Panc1 (cell line): ENCODE measurements around the gene CCDC196. TPM values are rescaled to one million over a fixed set of nuclear protein-coding genes. Genes with fewer than 3 reads are reported as not detected.

ENCODE experiments used
- ATAC-seq: fragments of 200-7000 bp; cut with Tn5 transposase; 2 replicates; pipeline ENCODE4 v1.9.1; 2020; ENCODE audit warnings: mild to moderate bottlenecking, moderate library complexity
- BruUV-seq: library from RNA; stranded (reverse); fragments of 400-500 nt; replicated peaks from 2 replicates; lab custom pipeline; 2021; lab: Mats Ljungman, UMichigan
- CTCF ChIA-PET: fragments of 300-600 bp; sonication (Branson Sonifier 250); formaldehyde crosslinking; loops from one replicate; lab custom pipeline; 2022; ENCODE audit warnings: antibody characterized with exemption; lab: Charles Lee
- POLR2A ChIA-PET: fragments of 300-600 bp; sonication (Branson Sonifier 250); formaldehyde crosslinking; loops from one replicate; lab custom pipeline; 2022; ENCODE audit warnings: antibody characterized with exemption; lab: Charles Lee
- DNase-seq: peaks from one replicate; pipeline ENCODE4 v3.0.0-alpha.2; 2010; ENCODE audit warnings: low read depth, low spot score
- H3K27ac ChIP-seq: 2 replicates; pipeline ENCODE4 v1.5.1; 2011; ENCODE audit warnings: mild to moderate bottlenecking, low read length, inconsistent platforms
- H3K27me3 ChIP-seq: fragments of 200-500 bp; sonication (Bioruptor generic); 2 replicates; pipeline ENCODE4 v1.6.0; 2014; ENCODE audit warnings: low read length, inconsistent platforms; ENCODE audit not compliant: control insufficient read depth, insufficient read depth
- H3K36me3 ChIP-seq: fragments of 200-500 bp; sonication (Bioruptor generic); 2 replicates; pipeline ENCODE4 v1.5.1; 2014; ENCODE audit warnings: inconsistent platforms, mild to moderate bottlenecking, low read length, moderate library complexity; ENCODE audit not compliant: control insufficient read depth, insufficient read depth
- H3K4me1 ChIP-seq: 2 replicates; pipeline ENCODE4 v1.5.1; 2011; ENCODE audit warnings: inconsistent platforms, mild to moderate bottlenecking, low read length, moderate library complexity; ENCODE audit not compliant: control insufficient read depth, insufficient read depth
- H3K4me3 ChIP-seq, 2 experiments: 2 replicates each; pipeline ENCODE4 v1.5.1; 2011 to 2012; ENCODE audit warnings: low read depth in 2 of 2, low read length in 2 of 2, mild to moderate bottlenecking in 2 of 2, inconsistent platforms in 1 of 2, moderate library complexity in 1 of 2
- H3K9me3 ChIP-seq: fragments of 200-500 bp; sonication (Bioruptor generic); 2 replicates; pipeline ENCODE4 v1.5.1; 2014; ENCODE audit warnings: low read depth, mild to moderate bottlenecking, inconsistent platforms, low read length, moderate library complexity; ENCODE audit not compliant: control insufficient read depth, insufficient read depth
- CTCF ChIP-seq: fragments of 450-650 bp; IDR thresholded peaks from 2 replicates; pipeline ENCODE4 v1.5.1; 2017; ENCODE audit warnings: mild to moderate bottlenecking
- POLR2AphosphoS5 ChIP-seq: IDR thresholded peaks from 2 replicates; pipeline ENCODE4 v1.6.1; 2012; ENCODE audit warnings: mild to moderate bottlenecking, low read depth, low read length, moderate library complexity
- REST ChIP-seq, 2 experiments: IDR thresholded peaks; 2 replicates each; pipeline ENCODE4 v1.6.1; 2011 to 2012; ENCODE audit warnings: low read depth in 2 of 2, control low read depth in 1 of 2, low read length in 1 of 2, mild to moderate bottlenecking in 1 of 2, moderate library complexity in 1 of 2; ENCODE audit not compliant: insufficient read depth in 1 of 2
- SIN3A ChIP-seq: IDR thresholded peaks from 2 replicates; pipeline ENCODE4 v1.6.1; 2012; ENCODE audit warnings: low read depth, mild to moderate bottlenecking, low read length, moderate library complexity, borderline replicate concordance; ENCODE audit not compliant: insufficient read depth
- TCF7L2 ChIP-seq: IDR thresholded peaks from 2 replicates; pipeline ENCODE4 v1.6.1; 2011; ENCODE audit warnings: mild to moderate bottlenecking, low read depth, low read length, inconsistent platforms
- in situ Hi-C: cut with HindIII; loops from 2 replicates; pipeline ENCODE4 v1.10.0; 2016; ENCODE audit warnings: low sequenced_read_pairs, low pct_unique_long_range_greater_than_20kb
- intact Hi-C: fragments of 100-400 bp; cut with micrococcal nuclease; formaldehyde crosslinking; loops from one replicate; pipeline ENCODE4 v1.10.0; 2022; ENCODE audit not compliant: unreplicated experiment
- total RNA-seq: library from RNA; stranded (reverse); gene quantifications from one replicate; pipeline ENCODE4 v1.2.1, GENCODE V29; 2021; ENCODE audit not compliant: unreplicated experiment

The CCDC196 gene
- total RNA-seq, 1 experiment from 2014 or later = not detected

- in situ Hi-C loops (no loop called here), intact Hi-C loops (no loop called here)
- POLR2A ChIA-PET = no interaction called here
- BruUV-seq = no TSS peak
- no peak overlapping the region for H3K4me3 ChIP-seq
- no peaks in the 10 kb centered on the region for H3K36me3 ChIP-seq
- DNase-seq (no peak), ATAC-seq (no peak)
- CTCF ChIA-PET = no interaction called here
- no peak for TF ChIP-seq POLR2AphosphoS5
- no peak for TF ChIP-seq CTCF
- no peaks in the 10 kb centered on the region for H3K27me3 ChIP-seq
- H3K27ac ChIP-seq = no peak overlapping the region
- no peaks in the 10 kb centered on the region; the same call in 1 of the 2 replicates for H3K4me1 ChIP-seq
- no peaks in the 10 kb centered on the region for H3K9me3 ChIP-seq
Observed at GRCh38 chr14:66530526-66530925, 44.4 kb downstream of the CCDC196 start.

GRCh38 chr14:66539034-66539433, 52.9 kb downstream of the CCDC196 start:
- Histone ChIP-seq H3K4me3 (no peak overlapping the region), H3K36me3 (no peaks in the 10 kb centered on the region), H3K4me1 (no peaks in the 10 kb centered on the region; the same call in 1 of the 2 replicates), H3K9me3 (no peaks in the 10 kb centered on the region), H3K27me3 (no peaks in the 10 kb centered on the region), H3K27ac (no peak overlapping the region)
- ChIA-PET POLR2A (no interaction called here), CTCF (no interaction called here)
- no peak for DNase-seq
- in situ Hi-C loops (no loop called here), intact Hi-C loops (no loop called here)
- BruUV-seq = no TSS peak
- no peak for ATAC-seq
- TF ChIP-seq CTCF (no peak), POLR2AphosphoS5 (no peak), SIN3A (no peak), REST (IDR thresholded peaks at IDR 0.05; ENCODE audit: insufficient read depth in 1 of 2, low read depth in 2 of 2, low read length in 1 of 2) (no peak), TCF7L2 (no peak)
